GM18868 (cell line): ENCODE measurements around the gene ARHGAP45.
A peak's percentile ranks its signal among the peaks of the same experiment; 100 is the strongest.
"Not testable (repeated sequence)": the region's sequence is repeated elsewhere in the genome, so short reads cannot be mapped to it uniquely, and the experiment has no call there.

ENCODE experiments used
- ATAC-seq: cut with Tn5 transposase; IDR thresholded peaks from one replicate; pipeline ENCODE4 v1.9.1; 2021; ENCODE audit warnings: mild to moderate bottlenecking, moderate library complexity; ENCODE audit not compliant: unreplicated experiment

Gene ARHGAP45, protein sequence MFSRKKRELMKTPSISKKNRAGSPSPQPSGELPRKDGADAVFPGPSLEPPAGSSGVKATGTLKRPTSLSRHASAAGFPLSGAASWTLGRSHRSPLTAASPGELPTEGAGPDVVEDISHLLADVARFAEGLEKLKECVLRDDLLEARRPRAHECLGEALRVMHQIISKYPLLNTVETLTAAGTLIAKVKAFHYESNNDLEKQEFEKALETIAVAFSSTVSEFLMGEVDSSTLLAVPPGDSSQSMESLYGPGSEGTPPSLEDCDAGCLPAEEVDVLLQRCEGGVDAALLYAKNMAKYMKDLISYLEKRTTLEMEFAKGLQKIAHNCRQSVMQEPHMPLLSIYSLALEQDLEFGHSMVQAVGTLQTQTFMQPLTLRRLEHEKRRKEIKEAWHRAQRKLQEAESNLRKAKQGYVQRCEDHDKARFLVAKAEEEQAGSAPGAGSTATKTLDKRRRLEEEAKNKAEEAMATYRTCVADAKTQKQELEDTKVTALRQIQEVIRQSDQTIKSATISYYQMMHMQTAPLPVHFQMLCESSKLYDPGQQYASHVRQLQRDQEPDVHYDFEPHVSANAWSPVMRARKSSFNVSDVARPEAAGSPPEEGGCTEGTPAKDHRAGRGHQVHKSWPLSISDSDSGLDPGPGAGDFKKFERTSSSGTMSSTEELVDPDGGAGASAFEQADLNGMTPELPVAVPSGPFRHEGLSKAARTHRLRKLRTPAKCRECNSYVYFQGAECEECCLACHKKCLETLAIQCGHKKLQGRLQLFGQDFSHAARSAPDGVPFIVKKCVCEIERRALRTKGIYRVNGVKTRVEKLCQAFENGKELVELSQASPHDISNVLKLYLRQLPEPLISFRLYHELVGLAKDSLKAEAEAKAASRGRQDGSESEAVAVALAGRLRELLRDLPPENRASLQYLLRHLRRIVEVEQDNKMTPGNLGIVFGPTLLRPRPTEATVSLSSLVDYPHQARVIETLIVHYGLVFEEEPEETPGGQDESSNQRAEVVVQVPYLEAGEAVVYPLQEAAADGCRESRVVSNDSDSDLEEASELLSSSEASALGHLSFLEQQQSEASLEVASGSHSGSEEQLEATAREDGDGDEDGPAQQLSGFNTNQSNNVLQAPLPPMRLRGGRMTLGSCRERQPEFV

GRCh38 chr19:1066748-1067340 lies at the start of gene ARHGAP45:
ARHGAP45 (plus strand) TSS chr19:1067167; CDS start chr19:1067406, 239 bp downstream.
- peak; percentile 55 for ATAC-seq

- ATAC-seq = no peak
Measured at GRCh38 chr19:1017906-1018305, 49.1 kb upstream of the ARHGAP45 start.

DNA sequence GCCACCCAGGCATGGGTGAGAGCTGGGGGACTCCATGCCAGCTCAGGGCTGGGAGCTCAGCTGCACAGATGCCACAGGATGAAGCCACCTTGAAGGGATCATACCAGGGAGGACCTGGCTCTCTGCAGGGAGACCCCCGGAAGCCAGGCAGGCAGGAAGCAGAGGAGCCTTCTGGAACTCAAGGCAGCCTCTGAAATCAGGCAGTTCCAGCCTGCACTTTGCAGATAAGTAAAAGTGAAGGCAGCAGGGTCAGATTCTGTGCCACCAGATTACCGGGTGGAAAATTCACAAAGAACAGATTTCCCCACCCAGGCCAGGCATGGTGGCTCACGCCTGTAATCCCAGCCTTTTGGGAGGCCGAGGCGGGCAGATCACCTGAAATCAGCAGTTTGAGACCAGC lies 48.6 kb upstream of the ARHGAP45 start:
- ATAC-seq = no peak

DNA sequence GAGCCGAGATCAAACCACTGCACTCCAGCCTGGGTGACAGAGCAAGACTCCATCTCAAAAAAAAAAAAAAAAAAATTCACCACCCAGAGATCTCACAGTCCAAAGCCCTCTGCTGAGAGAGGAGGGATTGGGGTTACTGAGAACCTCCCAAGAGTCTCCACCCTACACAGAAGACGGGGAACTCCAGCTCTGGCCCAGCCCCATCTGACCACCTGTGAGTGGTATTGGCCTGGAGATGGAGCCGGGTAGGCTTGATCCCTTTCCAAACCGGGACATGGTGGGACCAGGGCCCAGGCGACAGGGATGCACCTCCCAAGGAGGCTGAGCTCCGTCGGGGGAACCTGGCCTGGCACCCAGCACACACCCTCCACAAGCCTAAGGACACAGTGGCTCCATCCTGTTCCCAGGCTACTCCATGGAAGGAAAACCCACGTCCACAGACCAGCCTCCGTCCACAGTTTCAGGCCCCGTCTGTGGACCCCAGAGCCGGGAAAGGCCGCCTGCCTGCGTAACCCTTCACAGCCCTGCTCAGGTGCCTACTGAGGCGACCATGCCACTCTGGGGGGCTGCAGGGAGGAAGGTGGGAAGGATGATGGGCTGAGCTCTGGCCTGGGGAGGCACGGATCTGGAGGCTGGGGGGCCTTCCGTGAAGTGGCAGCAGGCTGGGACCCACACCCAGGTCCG lies 47.9 kb upstream of the ARHGAP45 start:
- no peak for ATAC-seq

- ATAC-seq = no peak
Measured at GRCh38 chr19:1019616-1019961, 47.4 kb upstream of the ARHGAP45 start.

DNA sequence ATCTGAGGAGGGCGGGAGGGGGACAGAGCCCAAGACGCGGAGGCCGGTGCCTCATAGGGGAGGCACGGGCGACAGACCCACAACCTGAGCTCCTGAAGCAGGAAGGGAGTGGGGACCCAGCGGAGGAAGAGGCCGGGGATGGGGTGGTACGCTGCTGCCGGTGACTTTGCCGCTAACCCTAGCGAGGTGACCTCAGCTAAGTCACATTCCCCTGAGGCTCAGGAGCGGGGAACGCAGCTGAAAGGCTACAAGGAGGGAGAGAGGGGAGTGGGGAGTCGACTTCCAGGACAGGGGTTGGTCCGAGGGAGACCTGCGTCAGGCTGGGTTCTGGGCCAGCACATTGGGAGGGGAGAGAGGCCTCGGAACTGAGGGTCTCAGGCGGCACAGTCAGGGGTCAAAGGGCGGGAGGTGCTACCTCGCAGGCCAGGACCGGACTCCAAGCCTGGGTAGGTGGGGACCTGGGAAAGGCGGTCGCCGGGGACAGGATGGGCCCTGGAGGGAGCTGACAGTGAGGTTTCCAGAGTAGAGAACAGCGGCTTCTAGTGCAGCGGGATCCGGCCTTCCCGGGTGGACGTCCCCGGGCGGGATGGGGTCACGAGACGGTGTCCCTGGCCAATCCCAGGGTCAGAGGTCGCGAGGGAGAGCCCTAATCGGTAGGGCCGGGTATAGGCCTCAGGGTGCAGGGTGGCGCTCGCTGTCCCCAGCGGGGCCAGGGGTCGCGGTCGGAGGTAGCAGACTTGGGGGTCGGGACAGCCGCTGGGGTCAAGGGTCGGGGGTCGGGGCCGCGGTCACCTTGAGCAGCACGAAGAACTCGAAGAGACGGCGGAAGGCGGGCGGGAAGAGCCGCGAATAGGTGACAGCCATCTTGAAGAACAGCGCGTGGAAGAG lies 46.7 kb upstream of the ARHGAP45 start:
- ATAC-seq = no peak

- peak; percentile 80 for ATAC-seq
Measured at GRCh38 chr19:1020868-1021425, 46.0 kb upstream of the ARHGAP45 start, which contains the start of gene TMEM259. TMEM259 (minus strand) TSS chr19:1021123; CDS start chr19:1020996, 127 bp downstream.

GRCh38 chr19:1023883-1024188 lies 43.1 kb upstream of the ARHGAP45 start:
- ATAC-seq = not testable (repeated sequence)

GRCh38 chr19:1025080-1025479 lies 41.9 kb upstream of the ARHGAP45 start:
- ATAC-seq = not testable (repeated sequence)

DNA sequence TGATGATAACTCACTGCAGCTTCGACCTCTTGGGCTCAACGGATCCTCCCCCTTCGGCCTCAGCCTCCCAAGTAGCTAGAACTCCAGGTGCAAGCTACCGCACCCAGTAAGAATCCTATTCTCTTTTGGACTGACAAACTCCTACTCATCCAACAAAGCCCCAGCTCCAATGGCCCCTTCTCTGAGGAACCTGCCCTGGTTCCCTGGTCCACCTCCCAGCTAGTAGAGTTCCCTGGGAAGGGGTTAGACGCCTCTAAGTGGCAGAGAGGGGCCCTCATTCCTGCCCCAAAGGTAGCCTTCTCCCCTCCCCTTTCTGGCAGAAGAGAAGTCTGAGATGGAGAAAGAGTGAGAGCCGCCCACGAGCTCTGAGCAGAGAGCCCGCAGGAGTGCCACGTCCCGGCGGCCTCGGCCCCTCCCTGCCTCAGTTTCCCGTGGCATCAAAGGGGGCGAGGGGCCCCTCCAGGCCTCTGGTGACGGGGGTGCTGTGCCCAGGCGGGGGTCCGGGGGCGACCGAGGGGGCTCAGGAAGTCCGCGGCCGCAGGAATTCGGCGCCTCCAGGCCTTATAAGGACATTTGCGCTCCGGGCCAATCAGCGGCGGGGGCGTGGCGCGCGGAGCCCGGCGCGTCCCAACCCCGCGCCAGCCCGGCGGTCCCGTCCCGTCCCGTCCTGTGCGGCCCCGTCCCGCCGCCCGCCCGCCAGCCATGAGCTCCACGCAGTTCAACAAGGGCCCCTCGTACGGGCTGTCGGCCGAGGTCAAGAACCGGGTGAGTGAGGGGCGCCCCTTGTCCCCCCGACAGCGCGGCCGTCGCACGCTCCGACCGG lies 40.8 kb upstream of the ARHGAP45 start, which contains the start of gene CNN2:
Gene CNN2, plus strand, starts transcription at position 649 of the 823 bp plus-strand sequence. Its CDS starts 54 bp downstream, at position 703.
- peak; percentile 62 for ATAC-seq

DNA sequence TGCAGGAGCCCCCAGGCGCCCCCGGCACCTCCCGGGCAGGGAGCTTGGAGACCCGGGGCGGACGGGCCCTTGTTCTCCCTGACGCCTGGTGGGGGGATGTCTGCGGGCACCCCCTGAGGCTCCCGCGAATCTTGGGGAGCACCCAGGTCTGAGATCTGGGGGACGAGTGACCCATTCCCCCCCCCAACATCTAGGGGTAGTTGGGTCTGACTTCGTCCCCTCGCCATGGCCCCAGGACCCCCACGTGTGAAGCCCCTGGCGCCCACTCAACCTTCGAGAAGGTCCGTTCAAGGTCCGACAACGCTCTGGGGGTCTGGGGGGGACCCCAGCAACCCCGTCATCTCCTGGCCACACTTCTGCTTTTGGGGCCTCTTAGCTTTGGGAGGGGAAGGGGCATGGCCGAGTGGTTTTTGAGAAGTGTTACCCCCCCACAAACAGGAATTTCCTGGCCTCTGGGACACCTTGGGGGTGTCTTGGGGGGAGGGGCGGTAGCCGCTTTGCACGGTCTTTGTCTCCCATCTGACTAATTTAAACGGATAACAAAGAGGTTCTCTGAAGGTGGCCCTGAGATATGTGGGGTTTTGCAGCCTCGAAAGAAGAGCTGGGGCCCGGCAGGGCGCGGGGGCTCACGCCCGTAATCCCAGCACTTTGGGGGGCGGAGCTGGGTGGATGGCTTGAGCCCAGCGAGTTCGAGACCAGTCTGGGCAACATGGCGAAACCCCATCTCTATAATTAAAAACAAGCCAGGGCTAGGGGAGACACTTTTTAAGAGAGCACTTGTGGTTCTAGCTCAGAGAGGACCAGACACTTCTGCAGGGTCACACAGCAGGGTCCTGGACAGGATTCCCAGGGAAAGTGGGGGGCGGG lies 40.0 kb upstream of the ARHGAP45 start:
- no peak for ATAC-seq

DNA sequence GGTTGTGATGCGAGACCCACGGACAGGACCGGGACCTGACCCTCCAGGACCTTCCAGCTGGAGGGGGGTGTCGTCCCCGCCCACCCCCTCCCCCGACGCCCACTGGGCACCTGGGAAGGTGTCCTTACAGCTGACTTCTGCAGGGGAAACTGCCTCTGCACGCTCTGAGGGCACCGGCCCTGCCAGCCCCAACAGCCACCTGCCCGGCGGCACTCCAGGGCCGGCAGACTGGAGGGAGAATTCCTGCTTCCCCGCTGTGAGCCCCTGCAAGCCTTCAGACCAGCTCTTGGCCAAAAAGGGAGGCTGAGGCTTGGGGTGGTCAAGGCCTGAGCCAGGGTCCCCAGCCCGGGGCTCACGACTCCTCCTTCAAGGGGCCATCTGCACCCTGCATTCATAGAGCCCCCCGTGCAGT lies 39.3 kb upstream of the ARHGAP45 start:
- ATAC-seq = no peak

DNA sequence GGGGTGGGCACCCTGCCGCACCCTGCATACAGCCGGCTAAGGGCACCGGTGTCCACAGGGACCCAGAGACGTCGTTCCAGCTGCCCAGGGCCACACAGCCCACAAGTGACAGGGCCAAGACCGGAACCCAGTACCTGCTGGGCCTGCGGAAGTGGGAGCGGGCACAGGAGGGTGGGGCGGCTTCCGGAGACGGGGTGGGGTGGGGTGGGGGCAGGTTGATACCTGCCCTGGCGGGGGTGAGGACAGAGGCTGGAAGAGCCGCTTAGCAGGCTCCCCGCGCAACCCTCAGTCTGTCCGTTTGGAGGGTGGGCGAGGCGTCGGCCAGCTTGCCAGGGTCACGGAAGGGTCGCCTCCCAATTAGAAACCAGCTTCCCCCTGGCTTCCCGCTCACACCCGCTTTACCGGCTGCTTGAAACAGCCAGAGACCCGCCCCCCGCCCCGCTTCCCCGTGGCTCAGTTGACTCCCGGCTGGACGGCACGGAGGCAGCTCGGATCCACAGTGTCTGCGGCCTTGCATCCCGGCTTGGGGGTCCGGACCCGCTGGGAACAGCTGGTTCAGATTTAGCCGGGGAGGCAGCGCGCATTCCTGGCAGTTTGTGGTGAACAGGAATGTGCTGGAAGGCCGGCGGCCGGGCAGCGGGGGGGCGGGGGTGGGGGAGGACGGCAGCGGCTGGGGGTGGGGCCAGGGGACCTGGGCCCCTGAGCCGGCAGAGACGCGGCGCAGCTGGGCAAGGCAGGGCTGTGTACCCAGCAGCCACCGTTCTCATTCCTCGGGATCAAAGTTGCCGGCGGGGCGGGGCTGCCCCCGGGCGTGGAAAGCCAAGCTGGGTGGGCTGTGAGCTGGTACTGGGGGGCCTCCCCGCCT lies 38.7 kb upstream of the ARHGAP45 start:
- no peak for ATAC-seq

- ATAC-seq = no peak
Measured at GRCh38 chr19:1032264-1032867, 34.6 kb upstream of the ARHGAP45 start.

- no peak for ATAC-seq
Measured at GRCh38 chr19:1035998-1036621, 30.9 kb upstream of the ARHGAP45 start.
